GM15510 (cell line): Measurements from ENCODE around the gene TRPV6.

ENCODE experiments used
- POLR2A ChIP-seq: IDR thresholded peaks from 3 replicates; pipeline ENCODE4 v1.6.1; 2011; ENCODE audit warnings: borderline replicate concordance; ENCODE audit not compliant: insufficient read length; ENCODE audit errors: extremely low read depth

Gene TRPV6

DNA sequence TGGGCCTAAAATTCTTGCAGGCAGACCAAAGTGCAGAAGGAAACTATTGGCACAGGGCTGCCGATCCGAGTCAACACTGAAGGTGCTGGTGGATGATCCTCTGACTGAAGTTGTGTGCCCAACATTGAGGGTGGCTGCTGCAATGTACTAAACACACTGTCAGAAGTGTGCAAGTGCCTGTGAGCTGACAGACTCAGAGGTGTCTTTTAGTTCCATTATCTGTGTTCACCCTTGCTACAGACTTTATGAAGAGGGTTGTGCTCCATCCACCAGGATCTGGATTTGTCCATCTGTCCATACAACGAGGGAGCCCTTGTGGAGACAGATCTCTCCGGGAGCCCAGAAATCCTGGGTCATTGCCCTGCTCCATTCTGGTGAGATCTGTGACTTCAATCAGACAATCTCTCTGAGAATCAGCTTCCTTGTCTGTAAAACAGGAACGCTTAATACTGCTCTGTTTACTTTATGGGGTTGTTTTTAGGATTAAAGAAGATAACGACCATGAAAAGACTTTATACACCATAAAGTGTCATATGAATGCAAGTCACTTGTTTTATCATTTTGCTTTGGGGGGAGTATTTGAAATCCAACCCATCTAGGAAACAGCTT lies 9.5 kb upstream of the TRPV6 start:
- no peak for TF ChIP-seq POLR2A

DNA sequence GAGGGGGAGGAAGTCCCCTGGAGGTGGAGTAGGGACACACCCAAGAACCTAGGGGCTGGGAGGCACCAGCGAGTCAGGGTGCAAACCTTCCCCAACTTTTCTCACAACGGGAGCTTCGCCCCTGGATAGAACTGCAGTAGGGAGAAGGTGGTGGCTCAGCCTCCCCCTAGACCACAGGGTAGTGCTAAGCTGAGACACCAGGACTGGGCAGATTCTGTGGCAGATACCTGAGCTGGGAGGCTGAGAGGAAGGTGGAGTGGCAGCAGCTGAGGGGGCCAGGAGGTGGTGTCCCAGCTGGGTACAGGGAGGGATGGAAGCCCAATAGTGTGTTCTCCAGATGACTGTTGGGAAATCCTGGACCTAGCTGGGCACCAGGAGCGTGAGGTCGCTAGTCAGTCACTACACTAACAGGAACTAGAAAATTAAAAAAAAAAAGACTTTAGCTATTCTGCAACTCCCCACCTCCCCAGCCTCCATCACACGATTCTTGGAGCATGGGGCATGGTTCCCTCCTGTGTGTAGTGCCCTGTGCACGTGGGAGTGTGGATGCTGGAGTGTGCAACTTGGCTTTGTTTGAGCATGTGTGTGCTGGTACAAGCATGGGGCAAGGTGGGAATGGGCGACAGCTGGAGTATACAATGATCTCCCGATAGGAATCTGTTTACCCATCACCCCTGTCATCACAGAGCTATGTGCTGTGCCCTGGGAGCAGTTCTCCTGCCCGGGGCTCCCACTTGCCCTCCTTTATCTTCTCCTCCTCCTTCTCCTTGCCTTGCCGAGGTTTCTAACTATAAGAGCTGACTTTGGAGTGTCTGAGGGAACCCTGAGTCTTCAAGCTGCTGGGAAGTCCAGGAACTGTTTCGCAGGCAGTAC lies 8.8 kb upstream of the TRPV6 start:
- no peak for TF ChIP-seq POLR2A

DNA sequence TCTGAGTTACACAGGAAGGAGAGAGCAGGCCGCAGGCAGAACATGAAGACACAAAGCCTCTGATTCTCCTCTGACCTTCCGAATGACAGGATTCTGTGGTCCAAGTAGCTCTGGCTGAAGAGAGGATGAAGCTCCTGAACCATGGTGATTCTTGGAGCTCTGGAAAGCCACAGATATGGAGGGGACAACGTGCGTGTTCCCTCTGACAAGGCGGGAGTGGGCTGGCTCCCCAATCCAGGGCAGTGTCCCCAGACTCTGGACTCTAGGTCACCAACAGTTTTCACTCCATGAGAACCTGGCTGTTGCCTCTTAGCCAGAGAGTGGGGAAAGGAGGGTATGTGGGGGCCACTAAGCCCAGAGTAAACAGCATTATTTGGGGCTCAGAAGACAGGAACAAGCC lies 7.4 kb upstream of the TRPV6 start:
- TF ChIP-seq POLR2A: no peak

DNA sequence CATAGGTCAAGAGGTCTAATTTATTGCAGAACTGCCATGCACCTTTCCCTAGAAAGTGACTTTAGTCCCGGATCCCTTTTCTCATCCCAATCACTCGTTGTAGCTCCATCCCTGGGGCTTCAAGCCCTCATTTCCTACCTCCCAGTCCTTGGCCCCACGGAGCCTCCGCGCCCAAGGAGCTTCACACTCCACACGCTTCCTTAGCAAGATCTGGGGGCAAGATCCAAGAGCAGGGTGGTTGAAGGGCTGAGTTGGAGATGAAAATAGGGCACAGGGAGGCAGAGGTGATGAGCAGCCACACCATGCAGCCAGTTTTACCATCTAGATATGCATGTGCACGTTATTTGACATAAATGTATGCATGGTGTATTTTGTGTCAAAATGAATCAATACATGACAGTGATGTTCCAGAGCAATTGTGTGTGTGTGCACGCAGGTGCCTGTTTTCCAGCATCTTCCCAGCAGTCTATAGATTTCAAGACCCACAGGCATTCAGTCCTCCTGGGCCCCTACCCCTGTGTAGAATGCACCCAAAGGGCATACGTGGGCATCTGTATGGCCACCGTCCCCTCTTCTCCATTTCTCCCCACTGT lies 6.0 kb upstream of the TRPV6 start:
- TF ChIP-seq POLR2A: no peak

DNA sequence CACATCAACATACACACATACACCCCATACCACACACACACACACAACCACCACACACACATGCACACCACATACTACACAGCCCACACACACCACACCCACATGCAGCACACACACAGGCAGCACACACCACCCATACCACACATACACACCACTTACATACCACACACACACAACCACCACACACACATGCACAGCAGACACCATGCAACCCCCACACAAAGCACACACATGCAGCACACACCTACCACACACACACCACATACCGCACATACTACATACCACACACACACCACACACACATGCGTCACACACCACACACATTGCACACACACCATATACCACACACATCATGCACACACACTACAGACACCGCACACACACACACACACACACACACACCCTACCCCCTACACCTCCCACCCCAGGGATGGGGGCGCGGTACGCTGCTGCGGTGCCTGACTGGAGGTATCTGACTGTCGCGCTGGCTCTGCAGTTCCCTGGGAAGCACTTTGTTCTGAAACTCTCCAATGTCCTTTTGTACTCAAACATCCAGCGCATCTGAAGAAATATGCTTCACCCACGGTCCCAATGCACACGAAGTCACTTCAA lies 5.4 kb upstream of the TRPV6 start:
- no peak for TF ChIP-seq POLR2A

DNA sequence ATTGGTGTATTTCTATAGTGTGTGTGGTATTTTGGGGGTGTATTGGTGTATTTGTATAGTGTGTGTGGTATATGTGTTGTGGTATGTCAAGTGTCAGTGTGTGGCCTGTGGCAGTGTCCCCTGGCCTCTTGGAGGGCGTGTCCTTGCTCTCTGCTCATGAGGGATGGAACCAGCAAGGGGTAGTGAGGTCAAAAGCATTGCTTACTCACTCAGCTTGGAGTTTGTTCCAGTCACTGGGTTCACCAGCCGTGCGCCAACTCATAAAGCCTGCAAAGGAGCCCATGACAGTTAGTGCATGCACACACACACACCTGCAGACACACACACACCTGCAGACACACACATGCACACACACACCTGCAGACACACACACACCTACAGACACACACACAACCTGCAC lies 4.3 kb upstream of the TRPV6 start:
- no peak for TF ChIP-seq POLR2A

DNA sequence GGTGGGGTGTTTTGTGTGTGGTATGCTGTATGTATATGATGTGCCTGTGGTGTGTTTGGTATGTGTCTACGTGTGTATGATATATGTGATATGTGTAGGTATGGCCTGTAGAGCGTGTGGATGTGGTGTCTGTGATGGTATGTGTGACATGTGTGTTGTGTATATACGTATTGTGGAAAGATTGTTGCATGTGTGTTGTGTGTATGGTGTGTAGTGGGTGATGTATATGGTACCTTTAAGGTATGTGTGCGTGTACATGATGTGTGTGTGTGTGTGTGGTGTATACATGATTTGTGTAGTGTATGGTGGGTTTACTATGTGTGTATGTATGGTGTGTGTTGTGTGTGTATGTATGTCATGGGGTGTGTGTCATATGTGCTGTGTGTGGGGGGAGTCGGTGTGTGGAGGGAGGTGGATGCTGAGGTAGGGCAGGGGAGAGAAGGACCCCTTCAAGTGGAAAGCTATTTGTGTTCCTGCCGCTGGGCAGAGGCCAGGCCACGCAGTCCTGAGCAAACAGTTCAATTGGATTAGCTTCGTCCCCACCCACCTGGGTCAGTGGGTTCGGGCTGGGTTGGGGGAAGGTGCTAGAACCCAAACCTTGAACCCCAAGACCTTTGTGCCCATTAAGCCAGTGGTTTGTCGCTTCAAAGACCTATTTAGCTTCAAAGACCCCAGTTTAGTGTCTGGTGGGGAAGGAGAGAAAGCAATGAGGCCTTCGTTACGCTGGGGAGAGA lies 1.9 kb upstream of the TRPV6 start:
- no peak for TF ChIP-seq POLR2A

DNA sequence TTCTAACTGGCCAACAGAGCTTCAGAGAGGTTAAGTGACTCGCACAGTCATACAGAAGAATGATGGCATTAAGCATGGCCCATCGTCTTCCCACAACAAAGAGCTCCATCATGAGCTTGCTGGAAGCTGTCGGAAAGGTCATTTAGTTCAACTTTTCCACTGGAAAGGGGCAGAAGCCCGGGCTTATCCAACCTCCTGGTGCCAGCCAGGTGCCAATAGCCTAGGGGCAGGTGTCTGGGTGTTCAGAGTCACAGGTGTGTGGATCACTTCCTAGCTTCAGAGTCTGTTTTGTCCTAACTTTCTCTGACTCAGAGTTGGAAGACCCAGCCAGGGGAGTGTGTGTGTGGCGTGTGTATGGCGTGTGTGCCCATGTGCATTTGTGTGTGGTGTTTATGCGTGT lies 1.3 kb upstream of the TRPV6 start:
- no peak for TF ChIP-seq POLR2A

DNA sequence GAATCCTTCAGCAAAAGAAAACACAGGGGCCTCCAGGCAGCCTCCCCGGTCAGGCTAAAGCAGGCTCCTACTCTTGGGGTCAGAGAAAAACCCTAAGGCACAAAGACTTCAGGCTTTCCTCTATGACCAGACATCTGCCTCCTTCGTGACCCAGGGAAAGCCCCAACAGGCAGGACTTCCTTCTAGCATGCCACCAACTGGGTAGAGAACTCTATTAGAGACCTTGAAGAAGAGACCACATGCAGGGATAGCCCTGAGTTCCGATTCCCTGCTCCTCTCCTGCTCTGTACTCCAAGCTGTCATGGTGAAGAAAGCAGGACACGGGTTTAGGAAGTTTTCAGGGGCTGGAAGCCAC lies 1.3 kb downstream of the TRPV6 start:
- no peak for TF ChIP-seq POLR2A

DNA sequence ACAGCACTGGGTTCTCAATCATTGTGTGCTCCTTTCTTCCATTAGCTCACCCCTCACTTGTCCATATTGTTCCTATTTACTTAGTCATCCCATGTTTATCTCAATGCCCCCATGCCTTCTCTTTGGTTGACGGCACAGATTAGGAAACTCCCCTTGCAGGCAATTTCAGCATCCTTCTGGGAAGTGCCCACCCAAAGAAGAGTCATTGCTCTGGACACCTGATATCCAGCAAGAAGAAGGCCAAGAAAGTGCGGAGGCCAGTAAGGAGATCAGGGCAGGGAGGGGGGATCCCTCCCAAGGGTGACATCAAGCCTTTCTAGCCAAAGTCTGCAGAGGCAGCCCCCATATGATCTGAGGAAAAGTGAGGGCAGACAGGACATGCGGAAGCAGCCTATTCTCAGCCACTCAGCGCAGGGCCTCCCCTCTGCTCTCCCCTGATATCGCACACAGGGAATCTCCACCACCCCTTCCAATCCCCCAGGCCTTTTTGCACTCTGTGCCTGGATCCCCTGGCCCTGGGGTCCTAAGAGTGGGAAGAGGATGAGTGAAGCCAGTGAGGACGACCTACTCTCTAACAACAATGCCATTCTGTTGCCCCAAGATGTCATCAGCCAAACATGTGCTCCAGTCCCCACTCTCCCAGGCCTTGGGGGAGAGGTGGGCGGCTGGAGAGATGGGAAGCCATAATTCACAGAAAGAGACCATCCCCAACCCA lies 1.8 kb downstream of the TRPV6 start:
- no peak for TF ChIP-seq POLR2A

DNA sequence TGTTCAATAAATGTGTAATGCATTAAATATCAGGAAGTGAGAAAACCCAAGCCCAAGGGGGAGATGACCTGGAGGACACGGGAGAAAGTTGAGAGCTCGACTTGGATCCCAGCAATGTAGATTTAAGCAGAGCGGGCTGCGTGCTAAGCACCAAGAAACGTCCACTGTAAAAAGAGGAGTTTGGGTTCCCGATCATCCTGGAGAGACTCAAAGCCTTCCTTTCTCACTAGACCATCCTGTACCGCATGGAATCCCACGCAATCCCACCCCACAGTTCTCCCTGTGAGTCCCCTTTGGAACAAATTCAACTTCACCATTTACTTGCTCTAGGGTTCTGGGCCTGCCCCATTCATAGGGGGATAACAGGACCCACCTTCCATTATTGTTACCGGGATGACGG lies 2.4 kb downstream of the TRPV6 start:
- no peak for TF ChIP-seq POLR2A

DNA sequence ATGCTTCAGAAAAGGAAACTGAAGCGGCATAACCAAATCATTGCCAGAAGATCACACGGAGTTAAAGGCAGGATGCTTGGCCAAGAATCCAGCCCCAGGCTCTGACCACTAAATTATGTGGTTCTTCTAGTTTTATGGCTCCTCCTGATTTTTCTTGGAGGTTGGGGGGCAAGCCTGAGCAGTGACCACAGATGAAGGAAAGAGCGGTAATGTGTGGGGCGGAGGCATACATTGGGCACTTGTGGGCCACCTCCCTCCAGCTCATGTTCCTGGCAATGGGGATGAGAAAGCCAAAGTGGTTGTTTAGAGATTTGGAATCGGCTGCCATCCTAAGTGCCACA lies 3.2 kb downstream of the TRPV6 start:
- no peak for TF ChIP-seq POLR2A

DNA sequence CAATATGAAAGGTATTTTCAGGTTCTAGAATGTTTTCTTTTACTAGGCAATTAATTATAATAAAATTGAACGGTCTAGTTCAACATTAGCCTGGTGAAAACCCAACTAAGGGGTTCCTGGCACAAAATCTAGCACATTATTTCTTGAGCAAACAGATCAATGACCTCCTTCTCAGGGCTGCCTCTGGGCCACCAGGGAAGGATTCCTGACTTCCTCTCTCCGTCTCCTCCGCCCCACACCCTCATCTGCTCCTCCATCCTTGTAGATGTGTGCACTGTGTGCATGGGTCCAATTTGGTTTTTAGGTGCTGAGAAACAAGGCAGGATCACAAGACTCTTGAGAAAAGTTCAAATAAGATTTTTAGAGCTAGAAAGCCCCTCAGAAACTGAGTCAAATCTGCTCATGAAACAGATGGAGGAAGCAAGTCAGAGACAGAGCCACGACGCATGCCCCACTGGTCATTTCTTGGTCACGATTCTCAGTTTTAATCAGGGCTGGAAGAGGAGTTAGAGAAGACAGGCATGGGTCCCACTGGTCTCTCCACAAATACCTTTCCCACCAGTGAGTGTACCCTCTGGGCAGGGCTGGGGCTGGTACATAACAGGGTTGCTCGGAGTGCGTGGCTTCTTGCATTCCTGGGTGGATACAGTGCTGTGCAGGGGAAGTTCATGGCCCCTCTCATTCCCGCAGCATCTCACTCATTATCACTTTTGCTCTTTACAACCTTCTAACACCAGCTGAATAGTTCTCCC lies 3.8 kb downstream of the TRPV6 start:
- TF ChIP-seq POLR2A: no peak
